NT2/D1 (cell line): ENCODE measurements around the gene HNRNPC.

Source experiments
- SUZ12 ChIP-seq: IDR thresholded peaks from 2 replicates; pipeline ENCODE4 v1.6.1; 2011; ENCODE audit not compliant: insufficient read length, insufficient read depth; ENCODE audit errors: extremely low read depth
- YY1 ChIP-seq: IDR thresholded peaks from 2 replicates; pipeline ENCODE4 v1.6.1; 2011; ENCODE audit not compliant: insufficient read length, insufficient read depth

DNA sequence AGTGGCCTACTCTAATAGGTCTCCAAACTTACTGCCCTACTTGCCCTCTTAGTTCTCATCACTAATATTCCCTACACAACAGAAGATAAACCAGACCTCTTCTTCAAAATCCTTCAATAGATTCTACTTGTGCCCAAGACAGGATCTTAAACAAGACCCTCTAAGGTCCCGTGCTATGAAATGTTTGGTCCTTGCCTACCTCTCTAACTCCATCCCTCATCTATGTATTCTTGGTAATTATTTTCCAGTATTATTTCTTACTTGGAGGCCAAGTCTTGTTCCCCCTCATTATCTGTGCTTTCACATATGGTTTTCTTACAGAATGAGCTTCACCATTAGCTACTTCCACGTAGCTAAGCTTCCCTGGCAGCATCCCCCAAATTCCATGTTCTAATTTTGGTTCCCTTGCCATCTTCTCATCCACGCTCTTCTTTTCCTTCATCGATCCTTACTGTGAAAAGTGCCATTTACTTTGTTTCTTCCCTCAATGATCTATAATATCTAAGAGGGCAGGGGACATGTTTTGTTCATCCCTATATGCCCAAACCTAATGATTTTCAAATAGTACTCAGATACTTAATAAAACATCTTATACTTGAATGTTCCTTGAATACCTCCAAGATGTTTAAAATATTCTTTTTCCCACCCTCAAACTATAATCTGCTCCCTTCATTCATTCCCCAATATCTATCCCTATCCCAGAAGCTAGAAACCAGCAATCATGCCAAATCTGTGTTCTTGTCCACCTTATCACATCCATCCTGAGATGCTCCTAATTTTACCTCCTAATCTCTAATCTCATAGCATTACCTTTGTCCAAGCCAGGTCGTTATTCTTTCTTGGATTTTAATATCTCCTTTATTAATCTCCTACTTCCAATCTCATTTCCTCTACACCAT, 10.1 kb downstream of the HNRNPC start:
- no peak for TF ChIP-seq YY1
- no peak for TF ChIP-seq SUZ12
